ENCODE measurements around the gene CXXC5. TPM values are rescaled to one million over a fixed set of nuclear protein-coding genes. Genes with fewer than 3 reads are reported as not detected.

Gene CXXC5
- total and polyA plus RNA-seq, 9 of the 15 experiments (the other 6 are each of a cell fraction or from before 2014, with no cell fraction given) = 1.9 to 123 (median 45.8) TPM

DNA sequence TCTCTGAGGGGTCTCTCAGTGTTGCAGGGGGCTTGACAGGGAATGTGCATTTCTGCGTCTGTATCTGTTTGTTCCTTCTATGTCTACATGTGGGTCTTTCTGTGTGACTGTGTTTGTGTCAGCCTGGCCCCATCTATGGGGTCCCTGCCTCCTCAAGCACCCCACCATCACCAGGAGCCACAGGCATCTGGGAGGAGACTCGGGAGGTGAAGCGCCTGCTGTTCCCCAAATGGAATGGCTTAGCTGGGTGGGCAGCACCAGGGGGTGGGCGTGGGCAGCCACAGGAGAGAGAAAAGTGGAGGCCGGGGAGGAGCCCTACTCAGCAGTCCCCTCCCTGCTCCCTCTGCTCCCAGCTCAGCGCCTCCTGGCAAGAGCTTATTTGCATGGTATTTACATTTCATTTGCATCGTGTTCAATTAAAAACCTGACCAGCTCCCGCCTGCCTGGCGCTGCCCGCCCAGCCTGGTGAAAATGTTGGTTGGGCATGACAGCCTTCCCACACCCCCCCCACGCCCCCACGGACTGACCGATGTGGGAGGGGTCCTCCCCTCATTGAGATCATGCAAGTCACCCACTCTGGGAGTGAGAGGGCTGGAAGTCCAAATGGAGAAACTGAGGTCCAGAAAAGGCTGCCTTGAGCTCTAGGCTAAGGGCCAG is 50.5 kb downstream of the CXXC5 start (continued):
- TF ChIP-seq, protein P1, sequence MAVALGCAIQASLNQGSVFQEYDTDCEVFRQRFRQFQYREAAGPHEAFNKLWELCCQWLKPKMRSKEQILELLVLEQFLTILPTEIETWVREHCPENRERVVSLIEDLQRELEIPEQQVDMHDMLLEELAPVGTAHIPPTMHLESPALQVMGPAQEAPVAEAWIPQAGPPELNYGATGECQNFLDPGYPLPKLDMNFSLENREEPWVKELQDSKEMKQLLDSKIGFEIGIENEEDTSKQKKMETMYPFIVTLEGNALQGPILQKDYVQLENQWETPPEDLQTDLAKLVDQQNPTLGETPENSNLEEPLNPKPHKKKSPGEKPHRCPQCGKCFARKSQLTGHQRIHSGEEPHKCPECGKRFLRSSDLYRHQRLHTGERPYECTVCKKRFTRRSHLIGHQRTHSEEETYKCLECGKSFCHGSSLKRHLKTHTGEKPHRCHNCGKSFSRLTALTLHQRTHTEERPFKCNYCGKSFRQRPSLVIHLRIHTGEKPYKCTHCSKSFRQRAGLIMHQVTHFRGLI (CRISPR knock-in tag; IDR thresholded peaks at IDR 0.05) = peak; percentile 100; the same call in 1 of the 2 replicates
- TF ChIP-seq, protein P2, sequence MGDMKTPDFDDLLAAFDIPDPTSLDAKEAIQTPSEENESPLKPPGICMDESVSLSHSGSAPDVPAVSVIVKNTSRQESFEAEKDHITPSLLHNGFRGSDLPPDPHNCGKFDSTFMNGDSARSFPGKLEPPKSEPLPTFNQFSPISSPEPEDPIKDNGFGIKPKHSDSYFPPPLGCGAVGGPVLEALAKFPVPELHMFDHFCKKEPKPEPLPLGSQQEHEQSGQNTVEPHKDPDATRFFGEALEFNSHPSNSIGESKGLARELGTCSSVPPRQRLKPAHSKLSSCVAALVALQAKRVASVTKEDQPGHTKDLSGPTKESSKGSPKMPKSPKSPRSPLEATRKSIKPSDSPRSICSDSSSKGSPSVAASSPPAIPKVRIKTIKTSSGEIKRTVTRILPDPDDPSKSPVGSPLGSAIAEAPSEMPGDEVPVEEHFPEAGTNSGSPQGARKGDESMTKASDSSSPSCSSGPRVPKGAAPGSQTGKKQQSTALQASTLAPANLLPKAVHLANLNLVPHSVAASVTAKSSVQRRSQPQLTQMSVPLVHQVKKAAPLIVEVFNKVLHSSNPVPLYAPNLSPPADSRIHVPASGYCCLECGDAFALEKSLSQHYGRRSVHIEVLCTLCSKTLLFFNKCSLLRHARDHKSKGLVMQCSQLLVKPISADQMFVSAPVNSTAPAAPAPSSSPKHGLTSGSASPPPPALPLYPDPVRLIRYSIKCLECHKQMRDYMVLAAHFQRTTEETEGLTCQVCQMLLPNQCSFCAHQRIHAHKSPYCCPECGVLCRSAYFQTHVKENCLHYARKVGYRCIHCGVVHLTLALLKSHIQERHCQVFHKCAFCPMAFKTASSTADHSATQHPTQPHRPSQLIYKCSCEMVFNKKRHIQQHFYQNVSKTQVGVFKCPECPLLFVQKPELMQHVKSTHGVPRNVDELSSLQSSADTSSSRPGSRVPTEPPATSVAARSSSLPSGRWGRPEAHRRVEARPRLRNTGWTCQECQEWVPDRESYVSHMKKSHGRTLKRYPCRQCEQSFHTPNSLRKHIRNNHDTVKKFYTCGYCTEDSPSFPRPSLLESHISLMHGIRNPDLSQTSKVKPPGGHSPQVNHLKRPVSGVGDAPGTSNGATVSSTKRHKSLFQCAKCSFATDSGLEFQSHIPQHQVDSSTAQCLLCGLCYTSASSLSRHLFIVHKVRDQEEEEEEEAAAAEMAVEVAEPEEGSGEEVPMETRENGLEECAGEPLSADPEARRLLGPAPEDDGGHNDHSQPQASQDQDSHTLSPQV (IDR thresholded peaks at IDR 0.05) = 0 out of 2 replicates have a peak, but pooled peaks have one; percentile 3
- peak; percentile 36 for TF ChIP-seq SMARCE1 (IDR thresholded peaks at IDR 0.05)
- TF ChIP-seq THAP7 (CRISPR knock-in tag; IDR thresholded peaks at IDR 0.05) = no peak
- TF ChIP-seq ZBTB1 (CRISPR knock-in tag; IDR thresholded peaks at IDR 0.05; ENCODE audit: borderline replicate concordance, low read depth) = no peak
- TF ChIP-seq, protein P3, sequence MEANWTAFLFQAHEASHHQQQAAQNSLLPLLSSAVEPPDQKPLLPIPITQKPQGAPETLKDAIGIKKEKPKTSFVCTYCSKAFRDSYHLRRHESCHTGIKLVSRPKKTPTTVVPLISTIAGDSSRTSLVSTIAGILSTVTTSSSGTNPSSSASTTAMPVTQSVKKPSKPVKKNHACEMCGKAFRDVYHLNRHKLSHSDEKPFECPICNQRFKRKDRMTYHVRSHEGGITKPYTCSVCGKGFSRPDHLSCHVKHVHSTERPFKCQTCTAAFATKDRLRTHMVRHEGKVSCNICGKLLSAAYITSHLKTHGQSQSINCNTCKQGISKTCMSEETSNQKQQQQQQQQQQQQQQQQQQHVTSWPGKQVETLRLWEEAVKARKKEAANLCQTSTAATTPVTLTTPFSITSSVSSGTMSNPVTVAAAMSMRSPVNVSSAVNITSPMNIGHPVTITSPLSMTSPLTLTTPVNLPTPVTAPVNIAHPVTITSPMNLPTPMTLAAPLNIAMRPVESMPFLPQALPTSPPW (CRISPR knock-in tag; IDR thresholded peaks at IDR 0.05) = peak; percentile 78
- no peak for TF ChIP-seq ZKSCAN3 (CRISPR knock-in tag; IDR thresholded peaks at IDR 0.05)
- TF ChIP-seq MECOM (CRISPR knock-in tag; IDR thresholded peaks at IDR 0.05) = 0 out of 2 replicates have a peak, but pooled peaks have one; percentile 44
- 0 out of 4 replicates have a peak, but pooled peaks of 1 of the 2 experiments have one; percentile 21 for TF ChIP-seq SRF (CRISPR knock-in tag; IDR thresholded peaks at IDR 0.05)
- peak; percentile 100 for TF ChIP-seq TRIM25 (IDR thresholded peaks at IDR 0.05; ENCODE audit: borderline replicate concordance)
- peak; percentile 89 for TF ChIP-seq ZNF740 (CRISPR knock-in tag; IDR thresholded peaks at IDR 0.05)
- TF ChIP-seq ZNF740 (tag; IDR thresholded peaks at IDR 0.05) = peak in 1 of 2 experiments; percentile 76; a peak in 1 of 4 replicates
- TF ChIP-seq JUNB (CRISPR knock-in tag; conservative IDR thresholded peaks at IDR 0.05) = no peak
- no peak for TF ChIP-seq KAT8 (IDR thresholded peaks at IDR 0.05; ENCODE audit: low read depth)
- peak; percentile 60; the same call in 1 of the 2 replicates for TF ChIP-seq DPF2 (IDR thresholded peaks at IDR 0.05)
- no peak for TF ChIP-seq HDAC2 (IDR thresholded peaks at IDR 0.05)

All from K562 (cell line).